PC-9 (cell line): Measurements from ENCODE around the gene NPS.

Experiments used
- CTCF ChIP-seq: fragments of 200-600 bp; sonication (generic); conservative IDR thresholded peaks from 2 replicates; pipeline ENCODE4 v1.6.1; 2017; ENCODE audit warnings: mixed run types, antibody characterized with exemption, mild to moderate bottlenecking, moderate library complexity
- EZH2 ChIP-seq: fragments of 200-600 bp; sonication (generic); IDR thresholded peaks from 2 replicates; pipeline ENCODE4 v1.8.0; 2017; ENCODE audit warnings: antibody characterized with exemption, low read depth

- no peak for TF ChIP-seq CTCF
- no peak for TF ChIP-seq EZH2
Measured at GRCh38 chr10:127548022-127548421, 1.1 kb upstream of the NPS start.
